Measurements from ENCODE around the gene CLEC4M.

CLEC4M gene

DNA sequence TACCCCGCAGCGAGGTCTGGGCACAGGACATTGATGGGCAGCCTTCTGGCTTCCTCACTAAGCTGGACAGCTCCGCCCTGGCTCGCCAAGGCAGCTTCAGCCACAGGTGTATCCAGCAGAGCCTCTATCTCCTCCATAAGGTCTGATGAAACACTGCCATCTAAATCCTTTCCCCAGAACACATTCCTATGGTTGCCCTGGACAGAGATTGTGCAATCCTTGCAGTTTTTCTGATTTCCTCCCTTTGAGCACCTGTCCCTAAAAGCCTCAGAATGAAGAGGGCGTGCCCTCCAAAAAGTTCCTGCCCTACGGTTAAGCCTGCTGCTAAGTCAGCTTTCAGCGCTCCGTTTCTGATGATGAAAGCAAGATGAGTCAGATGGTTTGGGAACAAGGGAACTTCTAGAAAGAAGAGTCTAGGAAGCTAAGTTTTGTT, 21.0 kb downstream of the CLEC4M start:
- no peak overlapping the region for H3K4me3 ChIP-seq (replicated peaks; ENCODE audit: low read depth, low read length)
- H3K27me3 ChIP-seq (replicated peaks; ENCODE audit: control insufficient read depth, insufficient read depth, low read length): no peaks in the 10 kb centered on the region; the same call in 1 of the 2 replicates
- H3K36me3 ChIP-seq (ENCODE audit: control insufficient read depth, insufficient read depth, low read length): no peaks in the 10 kb centered on the region
- no peak for DNase-seq (ENCODE audit: extremely low read depth, insufficient read length)
- TF ChIP-seq CTCF (IDR thresholded peaks at IDR 0.05; ENCODE audit: insufficient read depth, low read length, poor library complexity, severe bottlenecking): no peak

GRCh38 chr19:7784856-7785255, 21.8 kb downstream of the CLEC4M start:
- TF ChIP-seq CTCF (IDR thresholded peaks at IDR 0.05; ENCODE audit: insufficient read depth, low read length, poor library complexity, severe bottlenecking): no peak
- no peaks in the 10 kb centered on the region for H3K36me3 ChIP-seq (ENCODE audit: control insufficient read depth, insufficient read depth, low read length)
- H3K27me3 ChIP-seq (replicated peaks; ENCODE audit: control insufficient read depth, insufficient read depth, low read length): no peaks in the 10 kb centered on the region; the same call in 1 of the 2 replicates
- no peak overlapping the region for H3K4me3 ChIP-seq (replicated peaks; ENCODE audit: low read depth, low read length)
- no peak for DNase-seq (ENCODE audit: extremely low read depth, insufficient read length)

GRCh38 chr19:7787141-7787540, 24.1 kb downstream of the CLEC4M start:
- no peak overlapping the region for H3K4me3 ChIP-seq (replicated peaks; ENCODE audit: low read depth, low read length)
- TF ChIP-seq CTCF (IDR thresholded peaks at IDR 0.05; ENCODE audit: insufficient read depth, low read length, poor library complexity, severe bottlenecking): no peak
- no peak for DNase-seq (ENCODE audit: extremely low read depth, insufficient read length)
- no peaks in the 10 kb centered on the region for H3K36me3 ChIP-seq (ENCODE audit: control insufficient read depth, insufficient read depth, low read length)
- H3K27me3 ChIP-seq (replicated peaks; ENCODE audit: control insufficient read depth, insufficient read depth, low read length): no peaks in the 10 kb centered on the region; the same call in 1 of the 2 replicates

DNA sequence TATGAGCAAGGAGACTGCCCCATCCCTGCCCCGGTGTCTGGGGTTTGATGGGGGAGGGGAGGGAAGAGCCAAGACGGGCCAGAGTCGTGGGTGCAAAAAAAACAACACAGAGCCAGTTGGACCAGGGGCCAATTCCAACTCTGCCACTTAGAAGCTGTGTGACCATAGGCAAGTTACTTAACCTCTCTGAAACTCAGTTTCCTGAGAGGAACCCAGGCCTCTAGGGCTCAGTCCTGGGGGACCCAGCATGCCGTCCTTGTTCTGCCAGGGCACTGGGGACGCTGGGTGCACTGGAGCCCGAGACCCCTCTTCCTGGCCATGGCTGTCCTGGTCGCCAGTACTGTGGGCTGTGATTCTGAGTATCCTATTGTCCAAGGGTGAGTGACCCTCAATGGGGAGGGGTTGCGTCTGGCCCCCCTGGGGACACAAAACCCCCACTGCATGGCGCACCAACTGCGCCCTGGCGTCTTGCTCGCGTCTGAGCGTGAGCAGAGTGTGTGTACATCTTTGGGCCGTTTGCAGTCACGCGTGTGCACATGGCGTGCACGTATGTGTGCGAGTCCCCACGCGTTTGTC, 24.6 kb downstream of the CLEC4M start:
- Histone ChIP-seq H3K27me3 (replicated peaks; ENCODE audit: control insufficient read depth, insufficient read depth, low read length) (no peaks in the 10 kb centered on the region; the same call in 1 of the 2 replicates), H3K4me3 (replicated peaks; ENCODE audit: low read depth, low read length) (no peak overlapping the region), H3K36me3 (ENCODE audit: control insufficient read depth, insufficient read depth, low read length) (no peaks in the 10 kb centered on the region)
- TF ChIP-seq CTCF (IDR thresholded peaks at IDR 0.05; ENCODE audit: insufficient read depth, low read length, poor library complexity, severe bottlenecking): no peak
- DNase-seq (ENCODE audit: extremely low read depth, insufficient read length): no peak

DNA sequence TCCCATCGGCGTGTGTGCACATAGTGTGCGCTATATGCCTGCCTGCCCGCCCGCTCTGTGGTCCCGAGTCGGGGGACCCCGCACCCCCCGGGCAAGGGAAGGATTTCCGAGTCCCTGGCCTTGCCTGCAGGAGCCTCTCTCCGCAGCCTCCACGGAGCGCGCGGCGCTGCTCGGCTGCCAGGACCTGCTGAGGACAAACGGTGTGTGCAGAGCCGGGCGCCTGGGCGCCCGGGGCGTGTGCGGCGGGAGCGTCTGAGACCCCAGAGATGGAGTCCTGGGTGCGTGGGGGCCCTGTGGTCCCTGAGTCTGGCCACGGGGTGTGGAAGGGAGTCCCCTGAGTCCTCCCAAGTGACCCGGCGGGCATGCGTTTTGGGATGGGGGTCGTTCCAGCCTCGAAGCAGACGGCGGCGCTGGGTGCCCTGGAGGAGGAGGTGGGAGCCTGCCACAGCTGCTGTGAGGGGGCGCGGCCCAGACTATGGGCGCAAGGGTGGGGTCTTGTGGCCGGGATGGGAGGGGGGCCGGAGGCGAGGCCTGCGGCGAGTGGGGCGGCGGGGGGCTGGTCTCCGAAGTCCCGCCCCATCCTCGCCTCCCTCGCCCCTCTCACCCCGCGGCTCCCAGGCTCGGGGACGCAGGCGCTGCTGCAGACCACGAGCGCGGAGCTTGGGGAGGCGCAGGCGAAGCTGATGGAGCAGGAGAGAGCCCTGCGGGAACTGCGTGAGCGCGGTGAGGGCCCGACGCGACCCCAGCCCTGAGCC, 25.3 kb downstream of the CLEC4M start:
- Histone ChIP-seq H3K27me3 (replicated peaks; ENCODE audit: control insufficient read depth, insufficient read depth, low read length) (no peaks in the 10 kb centered on the region; the same call in 1 of the 2 replicates), H3K36me3 (ENCODE audit: control insufficient read depth, insufficient read depth, low read length) (no peaks in the 10 kb centered on the region), H3K4me3 (replicated peaks; ENCODE audit: low read depth, low read length) (no peak overlapping the region)
- TF ChIP-seq CTCF (IDR thresholded peaks at IDR 0.05; ENCODE audit: insufficient read depth, low read length, poor library complexity, severe bottlenecking): no peak
- DNase-seq (ENCODE audit: extremely low read depth, insufficient read length): no peak
